Suprapubic skin (tissue), 3 donors: ENCODE measurements around the gene ZSWIM6.

ENCODE experiments used
- CTCF ChIP-seq, 2 donors: fragments of 200-600 bp in 1 of 2; fragments of 450-650 bp in 1 of 2; sonication (generic) in 1 of 2; IDR thresholded peaks; one replicate each; pipeline ENCODE4 v1.5.1; 2016 to 2019; ENCODE audit warnings: antibody characterized with exemption in 2 of 2, mild to moderate bottlenecking in 1 of 2, moderate library complexity in 1 of 2
- POLR2A ChIP-seq, 2 donors: fragments of 450-650 bp; IDR thresholded peaks; one replicate each; pipeline ENCODE4 v1.6.1; 2017; ENCODE audit warnings: antibody characterized with exemption in 2 of 2, mild to moderate bottlenecking in 2 of 2, moderate library complexity in 2 of 2

- TF ChIP-seq CTCF (IDR thresholded peaks at IDR 0.05), result no peak
- no peak for TF ChIP-seq POLR2A (IDR thresholded peaks at IDR 0.05)
These were observed 78.8 kb downstream of the ZSWIM6 start for GRCh38 chr5:61410811-61411210.
